ENCODE data around the gene ASCC1. TPM values are rescaled to one million over a fixed set of nuclear protein-coding genes. Genes with fewer than 3 reads are reported as not detected.
"Not testable (repeated sequence)": the region's sequence is repeated elsewhere in the genome, so short reads cannot be mapped to it uniquely, and the experiment has no call there.

ASCC1 gene
- total RNA-seq, 6 experiments from 2014 or later = 21.0 to 29.6 (median 25.3) TPM

- Mint-ChIP-seq H3K9me3 (no peaks in the 10 kb centered on the region), H3K27ac (no peak overlapping the region), H3K36me3 (ENCODE audit: low read depth) (no peaks in the 10 kb centered on the region), H3K4me3 (no peak overlapping the region), H3K27me3 (ENCODE audit: insufficient read depth) (no peaks in the 10 kb centered on the region; the same call in none of the 2 replicates), H3K4me1 (ENCODE audit: low read depth) (peaks cover 33% of the 10 kb centered on the region)
- no peak for DNase-seq
- no peak for TF ChIP-seq CTCF (IDR thresholded peaks at IDR 0.05)
Observed at GRCh38 chr10:72251635-72252034, 35.6 kb upstream of the ASCC1 start.

- TF ChIP-seq CTCF (IDR thresholded peaks at IDR 0.05) = no peak
- Mint-ChIP-seq H3K27ac (no peak overlapping the region), H3K4me1 (ENCODE audit: low read depth) (peaks cover 40% of the 10 kb centered on the region), H3K4me3 (no peak overlapping the region), H3K27me3 (ENCODE audit: insufficient read depth) (no peaks in the 10 kb centered on the region; the same call in 1 of the 2 replicates), H3K36me3 (ENCODE audit: low read depth) (no peaks in the 10 kb centered on the region), H3K9me3 (no peaks in the 10 kb centered on the region)
- peak; percentile 31 for DNase-seq
Observed at GRCh38 chr10:72250666-72251065, 34.6 kb upstream of the ASCC1 start.

- not testable (repeated sequence) for H3K4me3 Mint-ChIP-seq; H3K27me3 Mint-ChIP-seq (ENCODE audit: insufficient read depth); H3K36me3 Mint-ChIP-seq (ENCODE audit: low read depth); DNase-seq; H3K27ac Mint-ChIP-seq; H3K9me3 Mint-ChIP-seq
- H3K4me1 Mint-ChIP-seq (ENCODE audit: low read depth) = peaks cover 38% of the 10 kb centered on the region
Observed at GRCh38 chr10:72249176-72249862, 33.2 kb upstream of the ASCC1 start.

GRCh38 chr10:72248468-72249151 lies 32.5 kb upstream of the ASCC1 start:
- H3K36me3 Mint-ChIP-seq (ENCODE audit: low read depth) = no peaks in the 10 kb centered on the region
- no peak overlapping the region for H3K27ac Mint-ChIP-seq
- H3K9me3 Mint-ChIP-seq = no peaks in the 10 kb centered on the region
- TF ChIP-seq CTCF (IDR thresholded peaks at IDR 0.05) = no peak
- no peaks in the 10 kb centered on the region; the same call in 1 of the 2 replicates for H3K27me3 Mint-ChIP-seq (ENCODE audit: insufficient read depth)
- H3K4me3 Mint-ChIP-seq = no peak overlapping the region
- peaks cover 45% of the 10 kb centered on the region for H3K4me1 Mint-ChIP-seq (ENCODE audit: low read depth)
- DNase-seq = no peak

GRCh38 chr10:72245949-72246525 lies 30.0 kb upstream of the ASCC1 start:
- Mint-ChIP-seq H3K4me3 (no peak overlapping the region), H3K9me3 (no peaks in the 10 kb centered on the region), H3K4me1 (ENCODE audit: low read depth) (peaks cover 50% of the 10 kb centered on the region), H3K27ac (no peak overlapping the region), H3K36me3 (ENCODE audit: low read depth) (no peaks in the 10 kb centered on the region), H3K27me3 (ENCODE audit: insufficient read depth) (no peaks in the 10 kb centered on the region; the same call in 1 of the 2 replicates)
- TF ChIP-seq CTCF (IDR thresholded peaks at IDR 0.05) = no peak
- DNase-seq = no peak

- no peak for TF ChIP-seq CTCF (IDR thresholded peaks at IDR 0.05)
- Mint-ChIP-seq H3K4me1 (ENCODE audit: low read depth) (peaks cover 45% of the 10 kb centered on the region), H3K36me3 (ENCODE audit: low read depth) (no peaks in the 10 kb centered on the region), H3K27ac (peak overlapping the region; percentile 81), H3K4me3 (peak overlapping the region; percentile 51), H3K9me3 (no peaks in the 10 kb centered on the region), H3K27me3 (ENCODE audit: insufficient read depth) (no peaks in the 10 kb centered on the region)
- DNase-seq = no peak
Observed at GRCh38 chr10:72244573-72245038, 28.5 kb upstream of the ASCC1 start.
